ENCODE measurements around the gene NOP53.
"Not testable (repeated sequence)": the region's sequence is repeated elsewhere in the genome, so short reads cannot be mapped to it uniquely, and the experiment has no call there.

Gene NOP53

GRCh38 chr19:47713046-47714021 lies 32.0 kb upstream of the NOP53 start, which contains the start of gene EHD2:
TSS of gene EHD2 (plus strand) at chr19:47713422. CDS start at chr19:47716613, 3,191 bp downstream.
- peak; percentile 68 for TF ChIP-seq CTCF (IDR thresholded peaks at IDR 0.05; ENCODE audit: extremely low read depth, missing control alignments)
- peak; percentile 75 for DNase-seq (ENCODE audit: low spot score)

DNA sequence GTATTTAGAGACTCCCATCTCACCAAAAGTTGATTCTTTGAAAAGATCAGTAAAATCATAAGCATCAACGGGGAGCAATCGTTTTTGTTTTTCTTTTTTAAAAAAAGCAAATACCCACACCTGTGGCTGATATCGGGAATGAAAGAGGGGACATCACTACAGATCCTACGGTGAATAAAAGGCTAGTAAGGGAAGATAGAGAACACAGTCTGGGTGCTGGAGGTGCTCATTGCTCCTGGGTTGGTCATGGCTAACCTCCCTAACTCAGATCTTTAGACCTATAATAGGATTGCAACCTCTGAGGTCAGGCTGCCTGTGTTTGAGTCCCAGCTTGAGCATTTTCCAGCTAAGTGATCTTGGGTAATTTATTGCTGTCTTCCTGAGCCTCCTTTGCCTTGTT lies 31.0 kb upstream of the NOP53 start:
- DNase-seq (ENCODE audit: low spot score) = no peak
- TF ChIP-seq CTCF (IDR thresholded peaks at IDR 0.05; ENCODE audit: extremely low read depth, missing control alignments) = no peak

- DNase-seq (ENCODE audit: low spot score) = not testable (repeated sequence)
Observed at GRCh38 chr19:47714855-47715254, 30.5 kb upstream of the NOP53 start.

DNA sequence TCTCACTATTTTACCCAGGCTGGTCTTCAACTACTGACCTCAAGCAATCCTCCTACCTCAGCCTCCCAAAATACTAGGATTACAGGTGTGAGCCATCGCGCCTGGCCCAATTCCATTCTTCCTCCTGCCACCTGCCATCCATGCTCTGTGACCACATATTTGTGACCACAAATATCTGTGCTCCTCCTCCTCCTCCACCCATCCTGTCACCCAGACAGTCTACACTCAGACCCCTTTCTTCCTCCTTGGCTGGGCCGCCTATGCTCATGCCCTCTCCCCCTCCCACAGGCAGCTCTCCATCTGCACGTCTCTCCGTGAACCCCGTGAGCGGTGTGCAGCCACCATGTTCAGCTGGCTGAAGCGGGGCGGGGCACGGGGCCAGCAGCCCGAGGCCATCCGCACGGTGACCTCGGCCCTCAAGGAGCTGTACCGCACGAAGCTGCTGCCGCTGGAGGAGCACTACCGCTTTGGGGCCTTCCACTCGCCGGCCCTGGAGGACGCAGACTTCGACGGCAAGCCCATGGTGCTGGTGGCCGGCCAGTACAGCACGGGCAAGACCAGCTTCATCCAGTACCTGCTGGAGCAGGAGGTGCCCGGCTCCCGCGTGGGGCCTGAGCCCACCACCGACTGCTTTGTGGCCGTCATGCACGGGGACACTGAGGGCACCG lies 28.9 kb upstream of the NOP53 start:
- no peak for TF ChIP-seq CTCF (IDR thresholded peaks at IDR 0.05; ENCODE audit: extremely low read depth, missing control alignments)
- no peak for DNase-seq (ENCODE audit: low spot score)

DNA sequence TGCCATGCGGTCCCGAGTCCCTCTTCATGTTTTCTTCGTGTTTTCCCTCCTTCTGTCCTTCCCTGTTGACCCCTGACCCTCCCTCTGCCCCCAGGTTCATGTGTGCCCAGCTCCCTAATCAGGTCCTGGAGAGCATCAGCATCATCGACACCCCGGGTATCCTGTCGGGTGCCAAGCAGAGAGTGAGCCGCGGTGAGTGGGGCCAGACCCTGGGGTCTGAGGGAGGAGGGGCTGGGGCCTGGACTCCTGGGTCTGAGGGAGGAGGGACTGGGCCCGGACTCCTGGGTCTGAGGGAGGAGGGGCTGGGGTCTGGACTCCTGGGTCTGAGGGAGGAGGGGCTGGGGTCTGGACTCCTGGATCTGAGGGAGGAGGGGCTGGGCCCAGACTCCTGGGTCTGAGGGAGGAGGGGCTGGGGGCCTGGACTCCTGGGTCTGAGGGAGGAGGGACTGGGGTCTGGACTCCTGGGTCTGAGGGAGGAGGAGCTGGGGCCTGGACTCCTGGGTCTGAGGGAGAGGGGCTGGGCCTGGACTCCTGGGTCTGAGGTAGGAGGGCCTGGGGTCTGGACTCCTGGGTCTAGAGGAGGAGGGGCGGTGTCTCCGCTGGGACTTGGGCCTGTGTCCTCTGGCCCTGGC lies 26.8 kb upstream of the NOP53 start:
- not testable (repeated sequence) for DNase-seq (ENCODE audit: low spot score)

- TF ChIP-seq CTCF (IDR thresholded peaks at IDR 0.05; ENCODE audit: extremely low read depth, missing control alignments) = no peak
- DNase-seq (ENCODE audit: low spot score) = no peak
Observed at GRCh38 chr19:47719047-47719859, 26.1 kb upstream of the NOP53 start.

- DNase-seq (ENCODE audit: low spot score) = no peak
- TF ChIP-seq CTCF (IDR thresholded peaks at IDR 0.05; ENCODE audit: extremely low read depth, missing control alignments) = no peak
Observed at GRCh38 chr19:47720669-47721422, 24.5 kb upstream of the NOP53 start.

Measured in GM20000 (cell line).